GM21786 (cell line): ENCODE measurements around the gene NET1.
"Not testable (repeated sequence)": the region's sequence is repeated elsewhere in the genome, so short reads cannot be mapped to it uniquely, and the experiment has no call there.

Experiments used
- ATAC-seq: cut with Tn5 transposase; IDR thresholded peaks from one replicate; pipeline ENCODE4 v1.9.1; 2021; ENCODE audit not compliant: unreplicated experiment

NET1 gene

GRCh38 chr10:5412277-5412941, at the start of gene NET1:
Gene NET1, plus strand, starts transcription at chr10:5412557. Its CDS starts 136 bp downstream, at chr10:5412693.
- ATAC-seq, result peak; percentile 99

GRCh38 chr10:5362873-5363272, 49.5 kb upstream of the NET1 start:
- ATAC-seq, result no peak

- no peak for ATAC-seq
Measured at GRCh38 chr10:5364374-5364773, 48.0 kb upstream of the NET1 start.

GRCh38 chr10:5364890-5365338, 47.4 kb upstream of the NET1 start, which contains the start of gene UCN3:
Gene UCN3, plus strand, starts transcription at chr10:5364966. Its CDS starts 8,755 bp downstream, at chr10:5373721.
- ATAC-seq, result no peak

GRCh38 chr10:5365928-5366327, 46.4 kb upstream of the NET1 start:
- ATAC-seq, result no peak

DNA sequence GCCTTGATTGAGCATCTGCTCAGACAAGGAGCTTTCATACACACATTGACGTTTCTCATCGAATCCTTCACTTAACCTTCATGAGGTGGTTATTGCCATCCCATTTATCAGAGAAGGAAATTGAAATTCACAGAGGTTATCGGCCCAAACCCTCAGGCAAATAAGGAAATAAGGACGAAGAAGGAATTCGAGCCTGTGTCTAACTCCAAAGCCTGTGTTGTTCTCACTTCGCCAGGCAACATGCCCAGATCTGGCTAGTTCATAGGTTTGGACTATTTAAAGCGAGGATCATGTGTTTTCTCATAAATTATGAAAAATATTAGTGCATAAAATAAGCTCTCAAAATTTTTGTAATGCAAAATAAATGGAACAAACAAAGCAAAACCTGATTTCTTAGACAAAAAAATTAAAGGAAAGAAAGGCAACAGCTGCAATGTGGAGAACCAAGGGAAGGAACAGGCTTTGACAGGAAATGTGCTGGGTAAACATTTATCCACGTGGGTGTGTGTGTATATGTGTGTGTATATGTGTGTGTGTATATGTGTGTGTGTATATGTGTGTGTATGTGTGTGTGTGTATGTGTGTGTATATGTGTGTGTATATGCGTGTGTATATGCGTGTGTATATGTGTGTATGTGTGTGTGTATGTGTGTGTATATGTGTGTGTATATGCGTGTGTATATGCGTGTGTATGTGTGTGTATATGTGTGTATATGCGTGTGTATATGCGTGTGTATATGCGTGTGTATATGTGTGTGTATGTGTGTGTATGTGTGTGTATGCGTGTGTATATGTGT, 42.8 kb upstream of the NET1 start:
- no peak for ATAC-seq

DNA sequence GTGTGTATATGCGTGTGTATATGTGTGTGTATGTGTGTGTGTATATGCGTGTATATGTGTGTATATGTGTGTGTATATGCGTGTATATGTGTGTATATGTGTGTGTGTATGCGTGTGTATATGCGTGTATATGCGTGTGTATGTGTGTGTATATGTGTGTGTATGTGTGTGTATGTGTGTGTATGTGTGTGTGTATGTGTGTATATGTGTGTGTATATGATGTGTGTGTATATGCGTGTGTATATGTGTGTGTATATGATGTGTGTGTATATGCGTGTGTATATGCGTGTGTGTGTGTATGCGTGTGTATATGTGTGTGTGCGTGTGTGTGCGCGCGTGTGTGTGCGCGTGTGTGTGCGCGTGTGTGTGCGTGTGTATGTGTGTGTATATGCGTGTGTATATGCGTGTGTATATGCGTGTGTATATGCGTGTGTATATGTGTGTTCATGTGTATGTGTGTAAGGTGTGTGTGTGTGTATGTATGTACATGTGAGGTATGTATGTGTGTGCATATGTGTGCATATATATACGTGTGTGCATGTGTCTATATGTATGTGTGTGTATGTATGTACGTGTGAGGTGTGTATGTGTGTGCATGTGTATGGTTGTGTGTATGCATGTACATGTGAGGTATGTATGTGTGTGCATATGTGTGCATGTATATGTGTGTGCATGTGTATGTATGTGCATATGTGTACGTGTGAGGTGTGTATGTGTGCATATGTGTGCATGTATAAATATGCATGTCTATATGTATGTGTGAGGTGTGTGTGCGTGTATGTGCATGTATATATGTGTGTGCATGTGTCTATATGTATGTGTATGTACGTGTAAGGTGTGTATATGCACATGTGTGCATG, 41.6 kb upstream of the NET1 start:
- no peak for ATAC-seq

GRCh38 chr10:5373307-5373706, 39.0 kb upstream of the NET1 start:
- no peak for ATAC-seq

DNA sequence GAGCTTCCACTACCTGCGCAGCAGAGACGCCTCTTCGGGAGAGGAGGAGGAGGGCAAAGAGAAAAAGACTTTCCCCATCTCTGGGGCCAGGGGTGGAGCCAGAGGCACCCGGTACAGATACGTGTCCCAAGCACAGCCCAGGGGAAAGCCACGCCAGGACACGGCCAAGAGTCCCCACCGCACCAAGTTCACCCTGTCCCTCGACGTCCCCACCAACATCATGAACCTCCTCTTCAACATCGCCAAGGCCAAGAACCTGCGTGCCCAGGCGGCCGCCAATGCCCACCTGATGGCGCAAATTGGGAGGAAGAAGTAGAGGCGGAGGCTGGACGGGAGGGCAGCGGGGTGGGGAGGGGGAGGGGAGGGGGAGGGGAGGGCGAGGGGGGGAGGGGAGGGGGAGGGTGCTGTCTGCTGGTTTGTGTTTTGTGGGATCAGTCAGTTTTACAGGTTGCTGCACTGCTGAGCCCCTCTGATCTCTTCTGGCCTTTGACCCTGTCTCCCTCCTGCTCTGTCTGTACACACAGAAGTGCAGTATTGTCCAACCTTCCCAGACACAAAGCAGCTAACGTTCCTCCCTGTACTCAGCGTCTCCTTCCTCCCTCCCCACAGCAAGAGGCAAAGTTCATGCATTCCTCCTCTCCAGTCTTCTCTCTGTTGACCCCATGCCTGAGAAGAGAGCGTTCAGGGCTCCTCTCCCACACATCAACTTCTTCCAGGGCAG, 38.3 kb upstream of the NET1 start:
- no peak for ATAC-seq

- no peak for ATAC-seq
Measured at GRCh38 chr10:5376450-5376849, 35.9 kb upstream of the NET1 start.

DNA sequence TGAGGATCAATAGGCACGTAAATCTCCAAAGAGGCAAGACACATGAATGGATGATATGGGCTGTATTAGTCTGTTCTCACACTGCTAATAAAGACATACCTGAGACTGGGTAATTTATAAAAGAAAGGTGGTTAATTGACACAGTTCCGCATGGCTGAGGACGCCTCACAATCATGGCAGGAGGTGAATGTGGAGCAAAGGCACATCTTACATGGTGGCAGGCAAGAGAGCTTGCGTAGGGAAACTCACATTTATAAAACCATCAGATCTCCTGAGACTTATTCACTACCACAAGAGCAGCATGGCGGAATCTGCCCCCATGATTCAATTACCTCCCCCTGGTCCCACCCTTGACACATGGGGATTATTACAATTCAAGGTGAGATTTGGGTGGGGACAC, 33.2 kb upstream of the NET1 start:
- ATAC-seq, result not testable (repeated sequence)

DNA sequence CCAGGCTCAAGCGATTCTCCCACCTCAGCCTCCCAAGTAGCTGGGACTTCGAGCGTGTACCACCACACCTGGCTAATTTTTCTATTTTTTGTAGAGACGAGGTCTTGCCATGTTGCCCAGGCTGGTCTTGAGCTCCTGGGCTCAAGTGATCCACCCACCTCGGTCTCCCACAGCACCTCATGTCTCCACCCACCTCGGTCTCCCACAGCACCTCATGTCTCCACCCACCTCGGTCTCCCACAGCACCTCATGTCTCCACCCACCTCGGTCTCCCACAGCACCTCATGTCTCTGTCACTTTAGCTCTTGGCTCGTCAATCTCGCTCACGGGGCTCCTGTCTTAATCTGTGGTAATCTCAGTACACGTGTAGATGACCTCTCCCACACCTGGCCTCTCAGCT, 32.0 kb upstream of the NET1 start:
- not testable (repeated sequence) for ATAC-seq

DNA sequence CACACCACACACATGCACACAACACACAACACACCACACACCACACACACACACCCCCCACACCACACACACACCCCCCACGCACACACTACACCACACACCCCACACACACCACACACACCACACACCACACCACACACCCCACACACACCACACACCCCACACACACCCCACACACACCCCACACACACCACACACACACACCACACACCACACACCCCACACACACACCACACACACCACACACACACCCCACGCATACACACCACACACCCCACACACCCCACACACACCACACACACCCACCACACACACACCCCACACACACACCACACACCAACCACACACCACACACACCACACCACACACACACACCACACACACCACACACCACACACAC, 31.2 kb upstream of the NET1 start:
- ATAC-seq, result no peak

- ATAC-seq, result no peak
Measured at GRCh38 chr10:5385224-5385623, 27.1 kb upstream of the NET1 start.

GRCh38 chr10:5387169-5387568, 25.2 kb upstream of the NET1 start:
- ATAC-seq, result no peak

- ATAC-seq, result no peak
Measured at GRCh38 chr10:5390607-5391205, 21.7 kb upstream of the NET1 start.

DNA sequence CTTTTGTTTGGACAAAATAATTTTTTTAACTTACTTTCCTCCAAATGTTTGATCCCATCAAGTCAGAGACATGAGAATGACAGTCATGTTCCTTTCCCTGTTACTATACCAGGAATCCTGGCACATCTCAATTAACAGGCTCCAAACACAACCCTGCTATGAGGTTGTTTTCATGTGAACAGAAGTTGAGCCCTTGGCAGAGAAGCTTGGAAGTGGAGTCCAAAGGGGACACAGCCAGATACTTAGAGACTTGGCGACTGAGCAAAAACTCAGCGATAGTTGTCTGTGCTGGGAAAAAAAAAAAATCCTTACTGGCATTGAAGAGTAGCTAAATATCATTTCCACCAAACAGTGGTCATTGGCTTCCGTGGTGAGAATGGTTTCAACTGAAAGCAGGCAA, 20.6 kb upstream of the NET1 start:
- no peak for ATAC-seq

DNA sequence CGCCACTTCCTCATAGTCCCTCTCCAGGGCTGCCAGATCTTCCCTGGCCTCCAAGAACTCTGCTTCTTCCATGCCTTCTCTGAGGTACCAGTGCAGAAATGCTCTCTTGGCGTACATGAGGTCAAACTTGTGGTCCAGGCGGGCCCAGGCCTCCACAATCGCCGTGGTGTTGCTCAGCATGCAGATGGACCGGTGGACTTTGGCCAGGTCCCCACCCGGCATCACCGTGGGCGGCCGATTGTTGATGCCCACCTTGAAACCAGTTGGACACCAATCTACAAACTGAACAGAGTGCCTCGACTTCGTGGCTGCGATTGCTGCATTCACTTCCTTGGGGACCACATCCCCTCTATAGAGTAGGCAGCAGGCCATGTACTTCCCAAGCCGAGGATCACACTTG, 18.8 kb upstream of the NET1 start:
- no peak for ATAC-seq

DNA sequence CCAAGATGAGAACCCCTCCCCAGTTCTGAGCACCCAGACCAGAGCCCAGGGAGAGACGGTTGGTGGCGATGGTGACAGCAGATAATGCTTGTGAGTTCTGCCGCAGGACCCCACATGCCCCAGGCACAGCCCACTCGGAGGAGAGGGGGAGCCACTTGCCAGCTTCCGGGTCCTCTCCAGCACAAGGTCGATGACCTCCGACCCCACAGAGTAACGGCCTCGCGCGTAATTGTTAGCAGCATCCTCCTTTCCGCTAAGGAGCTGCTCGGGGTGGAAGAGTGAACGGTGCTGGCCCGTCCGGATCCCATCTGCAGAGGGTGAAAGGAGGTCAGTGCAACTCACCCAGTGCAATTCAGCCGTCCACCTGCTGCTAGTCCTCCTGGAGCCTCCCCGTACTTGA, 17.2 kb upstream of the NET1 start:
- no peak for ATAC-seq

- ATAC-seq, result no peak
Measured at GRCh38 chr10:5396556-5397300, 15.6 kb upstream of the NET1 start.
